Measurements from ENCODE around the gene RBMS1. TPM values are rescaled to one million over a fixed set of nuclear protein-coding genes. Genes with fewer than 3 reads are reported as not detected.

RBMS1 gene
- total and polyA plus RNA-seq, 2 of the 13 experiments (the other 11 are each of a cell fraction or from before 2014, with no cell fraction given): 55.5 to 110 TPM

DNA sequence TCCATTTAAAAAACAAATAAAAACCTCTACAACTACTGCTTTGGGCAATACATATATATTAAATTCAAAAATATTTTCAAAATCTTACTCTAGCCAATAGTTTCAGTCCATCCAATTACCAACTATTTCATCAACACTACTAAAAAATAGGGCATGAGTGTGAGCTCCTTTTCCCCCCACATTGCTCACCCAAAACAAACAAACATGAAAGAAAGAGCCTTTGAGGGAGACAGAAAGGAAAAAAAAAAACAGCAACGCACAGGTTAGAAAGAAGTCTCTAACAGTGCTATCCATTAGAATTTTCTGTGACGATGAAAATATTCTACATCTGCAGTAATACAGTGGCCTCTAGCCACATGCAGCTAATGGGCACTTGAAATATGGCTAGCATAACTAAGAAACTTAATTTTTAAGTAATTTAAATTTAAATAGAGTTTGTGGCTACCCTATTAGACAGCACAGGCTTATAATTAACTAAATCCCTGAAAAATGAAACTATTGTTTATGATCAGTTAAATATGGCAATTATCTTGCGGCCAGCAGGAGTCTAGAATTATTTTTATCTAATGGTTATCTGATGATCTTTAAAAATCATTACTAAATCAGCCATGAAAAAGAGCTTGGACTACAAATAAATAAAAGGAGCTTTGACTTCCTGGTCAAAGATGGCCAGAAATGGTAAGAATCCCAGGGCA lies 59.2 kb downstream of the RBMS1 start (continued):
- TF ChIP-seq, protein P1, sequence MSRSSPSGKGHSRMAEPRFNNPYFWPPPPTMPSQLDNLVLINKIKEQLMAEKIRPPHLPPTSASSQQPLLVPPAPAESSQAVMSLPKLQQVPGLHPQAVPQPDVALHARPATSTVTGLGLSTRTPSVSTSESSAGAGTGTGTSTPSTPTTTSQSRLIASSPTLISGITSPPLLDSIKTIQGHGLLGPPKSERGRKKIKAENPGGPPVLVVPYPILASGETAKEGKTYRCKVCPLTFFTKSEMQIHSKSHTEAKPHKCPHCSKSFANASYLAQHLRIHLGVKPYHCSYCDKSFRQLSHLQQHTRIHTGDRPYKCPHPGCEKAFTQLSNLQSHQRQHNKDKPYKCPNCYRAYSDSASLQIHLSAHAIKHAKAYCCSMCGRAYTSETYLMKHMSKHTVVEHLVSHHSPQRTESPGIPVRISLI (CRISPR knock-in tag; IDR thresholded peaks at IDR 0.05; ENCODE audit: borderline replicate concordance): peak; percentile 83; the same call in 1 of the 2 replicates
- TF ChIP-seq, protein P2, sequence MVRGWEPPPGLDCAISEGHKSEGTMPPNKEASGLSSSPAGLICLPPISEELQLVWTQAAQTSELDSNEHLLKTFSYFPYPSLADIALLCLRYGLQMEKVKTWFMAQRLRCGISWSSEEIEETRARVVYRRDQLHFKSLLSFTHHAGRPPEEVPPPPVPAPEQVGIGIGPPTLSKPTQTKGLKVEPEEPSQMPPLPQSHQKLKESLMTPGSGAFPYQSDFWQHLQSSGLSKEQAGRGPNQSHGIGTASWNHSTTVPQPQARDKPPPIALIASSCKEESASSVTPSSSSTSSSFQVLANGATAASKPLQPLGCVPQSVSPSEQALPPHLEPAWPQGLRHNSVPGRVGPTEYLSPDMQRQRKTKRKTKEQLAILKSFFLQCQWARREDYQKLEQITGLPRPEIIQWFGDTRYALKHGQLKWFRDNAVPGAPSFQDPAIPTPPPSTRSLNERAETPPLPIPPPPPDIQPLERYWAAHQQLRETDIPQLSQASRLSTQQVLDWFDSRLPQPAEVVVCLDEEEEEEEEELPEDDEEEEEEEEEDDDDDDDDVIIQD (CRISPR knock-in tag; IDR thresholded peaks at IDR 0.05; ENCODE audit: low read depth): 0 out of 2 replicates have a peak, but pooled peaks have one; percentile 36

GRCh38 chr2:160433466-160434140 lies 60.0 kb downstream of the RBMS1 start:
- in situ Hi-C loops (cut with HindIII; ENCODE audit: extremely low pct_ligation_motif_present, low pct_unique_long_range_greater_than_20kb): no loop called here
- 93% methylated on average over 4 of the region's 4 CpGs for WGBS (ENCODE audit: low lambda C conversion rate)
- H3K27ac ChIP-seq (ENCODE audit: extremely low read length, insufficient read depth, low read length): no peak overlapping the region
- no peak for ATAC-seq
- ChIA-PET POLR2A (interaction anchor here (0.7 to 1.2 kb wide), 4 partner anchors 58 to 60 kb away, joined by 3 to 9 read pairs (median 6); partner anchors contain the start of gene RBMS1), CTCF (ENCODE audit: low intra/inter-chr PET ratio, low total read pairs) (no interaction called here)
- intact Hi-C loops (cut with micrococcal nuclease; ENCODE audit: unreplicated experiment): no loop called here
- FAIRE-seq: no peak
- peaks cover 17% of the 10 kb centered on the region for H3K9me3 ChIP-seq (ENCODE audit: low read length)
- no peak overlapping the region for H3K4me2 ChIP-seq (ENCODE audit: low read depth, low read length)
- no peaks in the 10 kb centered on the region for H3K27me3 ChIP-seq (ENCODE audit: control insufficient read depth in 1 of 2, insufficient read depth in 2 of 2, low read length in 2 of 2)
- no peak overlapping the region for H3K4me3 ChIP-seq (replicated peaks in 1 of 3; ENCODE audit: insufficient read depth in 1 of 3, low read depth in 2 of 3, low read length in 3 of 3)
- no peak for DNase-seq (ENCODE audit: low spot score)
- no peak overlapping the region for H2AFZ ChIP-seq (ENCODE audit: low read length)
- no peak overlapping the region for H3K9ac ChIP-seq (ENCODE audit: insufficient read depth, low read depth, low read length)
- peaks cover 23% of the 10 kb centered on the region for H3K4me1 ChIP-seq (ENCODE audit: insufficient read depth, low read length)
- peaks cover 3 to 4% of the 10 kb centered on the region in 2 experiments; a peak in 4 of 5 replicates for H3K36me3 ChIP-seq (replicated peaks in 1 of 2; ENCODE audit: control insufficient read depth in 1 of 2, insufficient read depth in 2 of 2, low read length in 2 of 2)
- H4K20me1 ChIP-seq (ENCODE audit: insufficient read depth, low read length): no peaks in the 10 kb centered on the region
- peaks cover 13% of the 10 kb centered on the region for H3K79me2 ChIP-seq (ENCODE audit: insufficient read depth, low read length)
- BruUV-seq (replicated peaks): no TSS peak
- TF ChIP-seq CBX2 (IDR thresholded peaks at IDR 0.05; ENCODE audit: low read depth, low read length) (no peak), CBX2 (CRISPR knock-in tag; IDR thresholded peaks at IDR 0.05; ENCODE audit: low read depth) (no peak), YY1 (IDR thresholded peaks at IDR 0.05; ENCODE audit: insufficient read depth, insufficient replicate concordance, low read depth, low read length) (no peak), PITX1 (CRISPR knock-in tag; IDR thresholded peaks at IDR 0.05) (peak; percentile 59; the same call in 1 of the 2 replicates), GATA4 (IDR thresholded peaks at IDR 0.05; ENCODE audit: borderline replicate concordance, low read depth) (peak; percentile 48; the same call in 1 of the 2 replicates), BCL3 (CRISPR knock-in tag; IDR thresholded peaks at IDR 0.05) (no peak), TARDBP (CRISPR knock-in tag; IDR thresholded peaks at IDR 0.05) (no peak), ELF3 (CRISPR knock-in tag; IDR thresholded peaks at IDR 0.05) (0 out of 2 replicates have a peak, but pooled peaks have one; percentile 24)
- TF ChIP-seq, protein P3, sequence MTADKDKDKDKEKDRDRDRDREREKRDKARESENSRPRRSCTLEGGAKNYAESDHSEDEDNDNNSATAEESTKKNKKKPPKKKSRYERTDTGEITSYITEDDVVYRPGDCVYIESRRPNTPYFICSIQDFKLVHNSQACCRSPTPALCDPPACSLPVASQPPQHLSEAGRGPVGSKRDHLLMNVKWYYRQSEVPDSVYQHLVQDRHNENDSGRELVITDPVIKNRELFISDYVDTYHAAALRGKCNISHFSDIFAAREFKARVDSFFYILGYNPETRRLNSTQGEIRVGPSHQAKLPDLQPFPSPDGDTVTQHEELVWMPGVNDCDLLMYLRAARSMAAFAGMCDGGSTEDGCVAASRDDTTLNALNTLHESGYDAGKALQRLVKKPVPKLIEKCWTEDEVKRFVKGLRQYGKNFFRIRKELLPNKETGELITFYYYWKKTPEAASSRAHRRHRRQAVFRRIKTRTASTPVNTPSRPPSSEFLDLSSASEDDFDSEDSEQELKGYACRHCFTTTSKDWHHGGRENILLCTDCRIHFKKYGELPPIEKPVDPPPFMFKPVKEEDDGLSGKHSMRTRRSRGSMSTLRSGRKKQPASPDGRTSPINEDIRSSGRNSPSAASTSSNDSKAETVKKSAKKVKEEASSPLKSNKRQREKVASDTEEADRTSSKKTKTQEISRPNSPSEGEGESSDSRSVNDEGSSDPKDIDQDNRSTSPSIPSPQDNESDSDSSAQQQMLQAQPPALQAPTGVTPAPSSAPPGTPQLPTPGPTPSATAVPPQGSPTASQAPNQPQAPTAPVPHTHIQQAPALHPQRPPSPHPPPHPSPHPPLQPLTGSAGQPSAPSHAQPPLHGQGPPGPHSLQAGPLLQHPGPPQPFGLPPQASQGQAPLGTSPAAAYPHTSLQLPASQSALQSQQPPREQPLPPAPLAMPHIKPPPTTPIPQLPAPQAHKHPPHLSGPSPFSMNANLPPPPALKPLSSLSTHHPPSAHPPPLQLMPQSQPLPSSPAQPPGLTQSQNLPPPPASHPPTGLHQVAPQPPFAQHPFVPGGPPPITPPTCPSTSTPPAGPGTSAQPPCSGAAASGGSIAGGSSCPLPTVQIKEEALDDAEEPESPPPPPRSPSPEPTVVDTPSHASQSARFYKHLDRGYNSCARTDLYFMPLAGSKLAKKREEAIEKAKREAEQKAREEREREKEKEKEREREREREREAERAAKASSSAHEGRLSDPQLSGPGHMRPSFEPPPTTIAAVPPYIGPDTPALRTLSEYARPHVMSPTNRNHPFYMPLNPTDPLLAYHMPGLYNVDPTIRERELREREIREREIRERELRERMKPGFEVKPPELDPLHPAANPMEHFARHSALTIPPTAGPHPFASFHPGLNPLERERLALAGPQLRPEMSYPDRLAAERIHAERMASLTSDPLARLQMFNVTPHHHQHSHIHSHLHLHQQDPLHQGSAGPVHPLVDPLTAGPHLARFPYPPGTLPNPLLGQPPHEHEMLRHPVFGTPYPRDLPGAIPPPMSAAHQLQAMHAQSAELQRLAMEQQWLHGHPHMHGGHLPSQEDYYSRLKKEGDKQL (CRISPR knock-in tag; IDR thresholded peaks at IDR 0.05; ENCODE audit: low read depth): no peak

Data from HepG2 (cell line).